HuH-7 (cell line): ENCODE data around the gene MED12L.

Experiments used
- DNase-seq: peaks from one replicate; pipeline ENCODE4 v3.0.0; 2011; ENCODE audit warnings: low spot score

MED12L gene

DNA sequence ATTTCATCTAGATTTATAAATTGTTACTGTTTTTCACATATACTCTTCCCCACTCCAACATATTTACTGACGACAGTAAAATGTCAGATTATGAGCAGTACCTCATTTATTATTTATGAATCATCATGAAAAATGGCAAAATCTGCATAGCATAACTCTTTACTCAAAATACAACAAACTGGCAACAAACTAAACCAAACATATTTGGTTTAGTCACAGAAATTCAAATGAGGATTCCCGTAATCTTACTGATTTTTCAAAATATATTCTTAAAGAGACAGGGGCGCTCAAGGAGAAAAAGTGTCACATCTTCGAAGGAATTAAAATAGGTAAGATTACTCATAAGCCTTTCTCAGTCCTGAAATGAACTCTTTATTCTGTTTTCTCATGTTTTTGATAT is 234.2 kb downstream of the MED12L start:
- DNase-seq, result no peak

GRCh38 chr3:151320131-151320530 is 234.7 kb downstream of the MED12L start:
- DNase-seq, result no peak

DNA sequence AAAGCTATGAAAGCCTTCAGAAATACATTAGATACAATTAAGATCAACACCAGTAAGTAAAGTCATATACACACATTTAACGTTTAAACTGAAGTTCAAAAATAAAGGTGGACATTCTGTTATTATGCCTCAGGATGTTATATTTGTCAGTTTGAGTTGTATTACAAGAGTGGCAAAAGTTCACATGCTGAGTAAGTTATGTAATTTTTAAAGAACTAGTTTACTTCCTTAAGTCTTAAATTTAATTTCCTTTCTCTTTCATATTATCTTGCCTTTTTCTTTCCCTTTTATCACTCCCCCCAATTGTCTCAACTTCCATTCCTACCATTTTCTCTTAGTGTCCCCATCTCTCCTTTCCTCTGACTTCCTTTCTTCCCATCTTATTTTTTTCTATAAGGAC is 236.1 kb downstream of the MED12L start:
- DNase-seq, result no peak

- DNase-seq, result no peak
Observed at GRCh38 chr3:151322511-151322910, 237.0 kb downstream of the MED12L start.

DNA sequence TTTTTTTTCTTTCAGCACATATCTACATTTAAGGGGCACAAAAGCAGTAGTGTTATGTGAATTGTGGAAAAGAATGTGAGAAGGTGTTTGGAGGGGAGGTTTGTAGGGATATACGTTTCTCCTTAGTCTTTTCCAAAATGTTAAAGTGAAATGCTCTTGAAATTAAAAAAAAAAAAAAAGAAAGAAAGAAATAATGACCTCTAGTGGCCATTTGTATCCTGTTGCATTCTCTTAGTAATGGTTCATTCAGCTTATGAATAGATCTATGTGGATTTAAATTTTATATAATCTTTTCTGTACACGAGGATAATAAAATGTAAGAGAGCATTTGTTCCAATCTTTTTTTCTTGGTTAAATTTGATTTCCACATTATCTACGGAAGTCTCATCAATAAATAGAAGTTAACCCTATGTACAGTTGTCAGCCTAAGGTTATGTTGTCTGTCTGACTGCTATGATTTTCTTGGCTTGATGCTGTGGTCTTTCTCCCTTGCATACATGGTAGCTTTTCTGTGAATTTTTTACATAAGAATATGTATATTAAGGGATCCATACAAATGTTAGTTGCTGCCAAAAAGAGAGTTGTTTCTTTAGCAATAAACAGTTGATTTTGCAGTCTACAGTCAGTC is 242.2 kb downstream of the MED12L start:
- no peak for DNase-seq

DNA sequence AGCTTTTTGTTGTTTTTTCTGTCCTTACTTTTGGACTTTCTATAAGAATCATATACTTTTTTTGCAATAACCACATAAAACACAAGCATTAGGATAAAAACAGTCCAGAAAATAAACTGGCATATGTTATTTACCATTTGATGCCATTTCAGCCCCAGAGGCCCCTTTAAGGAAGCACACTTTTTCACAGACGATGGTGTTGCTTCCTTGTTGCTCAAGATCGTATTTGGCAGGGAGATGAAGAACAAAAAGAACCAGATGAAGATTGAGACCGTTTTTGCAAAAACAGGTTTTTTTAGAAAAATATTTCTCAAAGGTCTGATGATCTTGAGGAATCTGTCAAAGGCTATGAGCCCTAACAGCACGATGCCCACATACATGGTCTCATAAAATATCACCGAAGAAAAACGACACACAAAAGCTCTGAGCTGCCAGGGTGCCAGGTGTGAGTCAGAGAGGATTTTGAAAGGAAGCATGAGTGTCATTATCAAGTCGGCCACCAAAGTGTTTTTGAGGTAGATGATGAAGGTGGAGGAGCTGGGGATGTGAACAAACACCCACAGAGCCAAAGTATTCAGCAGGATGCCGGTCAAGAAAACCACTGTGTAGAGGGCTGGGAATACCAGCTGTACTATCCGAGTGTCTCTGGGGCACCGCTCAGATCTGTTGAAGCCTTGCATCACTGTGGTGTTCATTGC is 243.0 kb downstream of the MED12L start:
- no peak for DNase-seq

GRCh38 chr3:151329363-151329762 is 243.9 kb downstream of the MED12L start, which contains the start of gene P2RY13:
P2RY13 (minus strand) TSS chr3:151329549; CDS start chr3:151329528, 21 bp downstream.
- DNase-seq, result no peak

- DNase-seq, result no peak
Observed at GRCh38 chr3:151330379-151330778, 244.9 kb downstream of the MED12L start.

GRCh38 chr3:151330899-151331298 is 245.4 kb downstream of the MED12L start:
- no peak for DNase-seq

GRCh38 chr3:151331696-151332095 is 246.2 kb downstream of the MED12L start:
- DNase-seq, result no peak

DNA sequence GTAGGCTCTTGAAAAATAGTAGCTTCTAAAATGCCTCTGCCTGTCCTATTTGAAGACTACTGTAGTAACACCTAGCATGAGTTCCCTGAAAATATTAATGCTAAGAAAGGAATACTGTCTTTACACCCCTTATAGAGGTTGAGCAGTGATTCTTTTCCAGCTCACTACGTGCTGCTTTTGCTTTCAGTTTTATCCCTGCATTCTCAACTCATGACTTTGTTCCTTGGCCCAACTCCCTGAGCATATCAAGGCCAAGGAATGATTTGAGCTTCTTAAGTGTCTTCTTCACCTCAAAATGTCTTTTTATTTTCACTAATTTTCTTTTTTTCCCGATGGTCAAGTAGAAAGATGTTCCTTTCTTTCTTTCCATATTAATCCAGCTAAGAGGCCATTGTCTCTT is 260.4 kb downstream of the MED12L start:
- DNase-seq, result no peak

GRCh38 chr3:151346292-151346691 is 260.8 kb downstream of the MED12L start:
- no peak for DNase-seq

DNA sequence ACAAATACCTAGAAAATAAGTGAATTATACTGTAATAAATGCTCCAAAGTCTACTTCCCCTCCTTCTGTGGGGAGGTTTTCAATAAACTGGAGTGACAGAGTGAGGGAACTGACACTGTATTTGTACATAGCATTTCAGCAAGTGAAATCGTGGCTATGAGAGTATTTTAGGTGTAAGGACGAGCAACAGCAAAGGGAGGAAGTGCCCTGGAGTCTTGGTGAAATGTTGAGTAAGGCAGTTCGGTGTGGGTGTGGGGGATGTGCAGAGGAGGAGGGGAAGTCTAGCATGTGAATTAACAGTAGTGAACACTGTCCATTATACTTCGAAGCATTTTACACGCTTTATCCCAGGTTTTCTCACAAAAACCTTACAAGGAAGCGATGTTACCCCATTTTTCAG is 262.0 kb downstream of the MED12L start:
- DNase-seq, result no peak

DNA sequence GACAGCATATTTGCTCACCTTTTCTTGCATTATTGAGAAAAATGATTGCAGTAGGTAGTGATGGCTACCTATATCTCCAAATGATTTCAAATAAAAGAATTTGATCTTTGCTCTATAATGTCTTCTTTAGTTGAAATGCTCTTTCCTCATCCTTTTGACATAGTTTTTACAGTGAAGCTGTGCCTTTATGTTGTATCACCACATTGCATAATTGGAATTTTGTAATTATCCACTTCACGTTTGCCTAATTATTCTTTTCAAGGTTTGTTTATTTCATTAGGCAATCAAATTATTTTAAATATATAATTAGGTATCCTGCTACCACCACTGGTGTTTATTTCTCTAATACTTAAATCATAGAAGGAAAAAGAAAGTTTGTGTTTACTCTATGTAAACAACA is 265.2 kb downstream of the MED12L start:
- DNase-seq, result no peak

DNA sequence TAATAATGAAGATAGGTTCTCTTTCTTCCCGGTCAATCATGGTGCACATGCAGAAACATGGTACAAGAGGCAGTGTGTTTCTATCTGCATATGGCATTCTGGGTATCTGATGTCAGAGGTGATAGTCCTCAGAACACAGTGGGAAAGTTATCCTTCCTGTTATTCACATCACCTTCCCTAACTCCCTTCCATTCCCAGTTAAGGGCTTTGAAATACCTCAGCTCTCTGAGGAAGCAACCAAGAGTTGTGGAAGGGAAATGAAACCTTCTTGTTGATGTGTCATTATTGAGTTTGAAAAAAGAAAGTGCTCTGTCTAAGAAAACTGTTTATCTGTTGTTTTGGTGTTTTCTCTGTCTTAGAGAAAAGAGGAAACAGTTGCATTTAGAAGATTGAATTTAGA is 265.8 kb downstream of the MED12L start:
- DNase-seq, result no peak

GRCh38 chr3:151351648-151352047 is 266.2 kb downstream of the MED12L start:
- no peak for DNase-seq

- no peak for DNase-seq
Observed at GRCh38 chr3:151356794-151357462, 271.5 kb downstream of the MED12L start.

DNA sequence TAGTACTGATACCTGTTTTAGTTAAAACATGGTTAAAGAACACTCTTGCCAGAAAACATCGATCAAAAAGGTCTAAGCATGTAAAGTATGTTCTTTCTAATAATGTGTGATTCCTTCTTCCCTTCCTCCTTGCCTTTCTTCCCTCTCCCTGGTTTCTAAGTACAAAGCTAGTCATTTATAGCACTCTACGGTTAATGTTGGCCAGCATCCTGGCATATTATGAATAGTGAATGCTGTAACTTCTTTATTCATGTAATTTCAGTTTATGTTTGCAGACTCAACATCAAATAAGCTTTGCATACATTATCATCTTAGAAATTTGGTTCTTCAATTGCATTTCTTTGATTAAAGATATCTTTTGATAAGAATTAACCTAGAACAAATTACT is 272.0 kb downstream of the MED12L start:
- DNase-seq, result no peak

- no peak for DNase-seq
Observed at GRCh38 chr3:151362751-151363174, 277.3 kb downstream of the MED12L start.

DNA sequence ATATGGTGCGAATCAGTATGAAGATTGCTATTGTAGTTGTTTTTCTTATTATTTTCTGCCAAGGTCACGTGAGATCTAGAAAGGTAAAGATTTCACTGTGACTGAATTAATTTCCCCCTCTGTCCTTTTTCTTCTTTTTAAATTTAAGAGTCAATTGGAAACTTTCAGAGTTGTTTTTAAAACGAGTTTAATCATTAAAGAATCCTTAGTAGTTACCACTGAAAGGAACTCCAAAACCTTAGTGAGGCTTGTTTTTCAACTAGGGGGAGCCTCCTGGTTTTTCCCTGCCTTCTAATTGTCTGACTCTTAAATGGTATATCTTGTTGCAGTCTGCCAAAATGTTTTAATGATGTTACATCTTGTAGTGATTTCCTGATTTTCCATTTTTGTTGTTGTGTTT is 281.5 kb downstream of the MED12L start:
- no peak for DNase-seq

- DNase-seq, result no peak
Observed at GRCh38 chr3:151367448-151367847, 282.0 kb downstream of the MED12L start.

DNA sequence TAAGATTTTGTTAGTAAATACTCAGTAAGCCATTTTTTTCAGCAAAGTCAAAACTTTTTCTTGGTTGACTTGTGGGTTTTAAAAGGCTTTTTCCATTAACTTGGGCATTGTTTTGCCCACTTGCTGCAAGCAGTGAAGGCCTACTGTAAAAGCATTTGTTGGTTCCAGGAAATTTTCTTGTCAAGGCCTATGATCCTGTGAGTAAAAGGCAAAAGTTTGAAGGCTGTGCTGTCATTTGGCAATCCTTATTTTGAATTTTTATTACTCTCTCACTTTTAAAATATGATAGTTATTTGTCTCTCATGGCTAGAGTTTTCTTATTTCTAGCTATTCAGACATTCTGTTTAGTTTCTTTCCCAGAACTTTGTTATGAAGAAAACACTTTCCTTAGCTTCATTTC is 286.1 kb downstream of the MED12L start:
- no peak for DNase-seq

GRCh38 chr3:151372063-151372820 is 286.8 kb downstream of the MED12L start:
- no peak for DNase-seq
